Epidermal melanocyte (primary cell): ENCODE data around the gene GPATCH11.

Source experiments
- DNase-seq: peaks from one replicate; pipeline ENCODE4 v3.0.0; 2011; ENCODE audit warnings: low spot score; ENCODE audit not compliant: insufficient read length

GPATCH11 gene

DNA sequence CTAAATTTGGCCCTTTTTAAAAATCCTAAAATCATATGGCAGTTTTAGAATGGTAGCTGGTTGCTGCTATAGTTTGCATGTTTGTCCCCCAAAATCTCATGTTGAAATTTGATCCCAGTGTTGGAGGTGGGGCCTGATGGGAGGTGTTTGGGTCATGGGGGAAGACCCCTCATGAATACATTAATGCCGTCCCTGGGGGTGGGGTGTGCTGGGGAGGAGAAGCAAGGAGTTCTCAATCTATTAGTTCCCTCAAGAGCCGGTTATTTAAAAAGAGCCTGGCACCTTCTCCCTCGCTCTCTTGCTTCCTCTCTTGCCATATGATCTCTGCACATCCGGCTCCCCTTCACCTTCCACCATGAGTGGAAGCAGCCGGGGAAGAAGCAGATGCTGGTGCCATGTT, 20.8 kb downstream of the GPATCH11 start:
- DNase-seq: no peak

DNA sequence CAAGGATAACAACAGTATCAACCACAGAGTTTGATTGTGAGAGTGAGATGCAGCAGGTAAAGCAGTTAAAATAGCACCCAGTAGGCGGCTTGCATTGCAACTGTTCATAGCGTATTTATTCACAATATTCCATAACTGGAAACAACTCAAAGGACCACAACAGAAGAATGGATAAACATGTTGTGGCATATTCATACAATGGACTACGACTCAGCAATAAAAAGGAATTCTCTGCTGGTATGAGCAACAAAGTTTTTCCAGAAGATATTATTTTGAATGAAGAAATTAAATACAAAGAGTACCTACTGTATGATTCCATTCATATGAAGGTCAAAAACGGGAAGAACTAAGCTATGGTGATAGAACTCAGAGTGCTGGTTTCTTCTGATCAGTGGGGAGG, 25.2 kb downstream of the GPATCH11 start:
- DNase-seq: no peak

GRCh38 chr2:37110306-37111212, 26.2 kb downstream of the GPATCH11 start:
- no peak for DNase-seq

- no peak for DNase-seq
Observed at GRCh38 chr2:37111958-37112357, 27.6 kb downstream of the GPATCH11 start.

DNA sequence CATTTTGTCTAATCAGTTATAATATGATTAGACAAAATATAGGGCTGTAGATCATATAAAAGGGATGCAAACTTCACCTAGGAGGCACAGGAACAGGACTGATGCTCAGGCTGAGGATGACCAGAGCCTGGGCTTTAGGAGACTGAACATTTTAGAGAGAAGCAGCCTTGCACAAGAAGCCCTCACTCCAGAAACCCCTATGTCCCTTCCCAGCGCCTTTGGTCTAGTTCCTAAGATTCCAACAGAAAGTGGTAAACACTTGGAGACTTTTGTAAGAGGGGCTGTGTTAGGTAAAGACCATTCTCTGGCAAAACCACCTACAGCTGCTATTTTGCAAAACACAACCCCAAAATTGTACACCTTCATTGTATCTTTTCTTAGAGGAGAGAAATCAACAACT, 33.2 kb downstream of the GPATCH11 start:
- DNase-seq: no peak

DNA sequence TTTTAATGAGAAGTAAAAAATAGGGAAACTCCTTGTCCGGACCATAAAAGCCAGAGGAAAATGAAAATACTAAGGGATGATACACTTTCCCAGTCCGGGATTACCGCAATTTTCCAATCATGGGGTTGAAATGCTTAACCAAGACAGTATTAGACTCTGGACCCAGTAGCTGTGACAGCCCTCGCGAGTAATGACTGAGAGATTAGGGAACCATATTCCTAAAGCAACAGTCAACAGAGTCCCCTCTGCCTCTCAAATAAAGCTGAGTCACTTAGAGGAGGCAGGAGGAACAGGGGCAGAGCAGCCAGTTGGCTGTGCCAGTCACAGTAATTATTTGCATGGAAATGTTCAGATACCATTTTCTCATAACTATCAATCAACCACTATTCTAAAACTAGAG, 34.8 kb downstream of the GPATCH11 start:
- DNase-seq: no peak

- no peak for DNase-seq
Observed at GRCh38 chr2:37125416-37125815, 41.1 kb downstream of the GPATCH11 start.

DNA sequence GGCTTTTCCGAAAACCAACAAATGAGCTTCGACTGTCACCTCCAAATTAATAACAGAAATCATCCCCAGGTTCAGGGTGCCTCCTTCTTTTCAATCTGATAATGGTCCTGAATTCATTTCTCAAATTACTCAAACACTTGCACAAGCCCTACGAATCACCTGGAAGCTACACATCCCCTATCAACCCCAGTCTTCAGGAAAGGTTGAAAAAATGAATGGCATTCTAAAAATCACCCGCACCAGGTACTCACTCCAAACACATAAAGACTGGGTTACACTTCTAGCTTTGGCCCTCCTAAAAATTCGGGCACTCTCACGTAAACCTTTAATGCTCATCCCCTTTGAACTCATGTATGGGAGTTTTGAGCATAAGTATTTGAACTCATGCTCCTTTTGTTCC, 48.6 kb downstream of the GPATCH11 start:
- DNase-seq: no peak

DNA sequence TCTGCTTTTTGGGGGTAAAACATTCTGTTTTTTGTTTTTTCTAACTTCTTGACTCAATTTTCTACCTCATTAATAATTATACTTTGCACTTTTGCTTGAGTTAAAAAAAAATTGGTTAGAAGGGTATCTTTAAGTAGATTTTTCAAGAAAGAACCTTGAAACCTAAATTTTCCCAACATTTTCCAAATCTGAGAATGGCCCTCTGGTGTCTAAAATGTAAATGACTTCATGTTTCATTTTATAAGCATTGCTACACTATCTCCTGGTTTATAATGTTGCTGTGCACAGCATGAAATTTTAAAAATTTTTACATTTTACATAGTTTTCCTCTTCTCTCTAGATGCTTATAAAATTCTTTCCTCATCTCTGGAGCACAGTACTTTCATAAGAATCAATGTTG, 58.2 kb downstream of the GPATCH11 start:
- no peak for DNase-seq

GRCh38 chr2:37143974-37144373, 59.7 kb downstream of the GPATCH11 start:
- DNase-seq: no peak

GRCh38 chr2:37146062-37146461, 61.7 kb downstream of the GPATCH11 start:
- DNase-seq: no peak

GRCh38 chr2:37148325-37148724, 64.0 kb downstream of the GPATCH11 start:
- no peak for DNase-seq
